ENCODE measurements around the gene EIF3B. TPM values are rescaled to one million over a fixed set of nuclear protein-coding genes. Genes with fewer than 3 reads are reported as not detected.
"Not testable (repeated sequence)": the region's sequence is repeated elsewhere in the genome, so short reads cannot be mapped to it uniquely, and the experiment has no call there.

The EIF3B gene
- total RNA-seq, result 239 and 257 TPM in 2 replicates

DNA sequence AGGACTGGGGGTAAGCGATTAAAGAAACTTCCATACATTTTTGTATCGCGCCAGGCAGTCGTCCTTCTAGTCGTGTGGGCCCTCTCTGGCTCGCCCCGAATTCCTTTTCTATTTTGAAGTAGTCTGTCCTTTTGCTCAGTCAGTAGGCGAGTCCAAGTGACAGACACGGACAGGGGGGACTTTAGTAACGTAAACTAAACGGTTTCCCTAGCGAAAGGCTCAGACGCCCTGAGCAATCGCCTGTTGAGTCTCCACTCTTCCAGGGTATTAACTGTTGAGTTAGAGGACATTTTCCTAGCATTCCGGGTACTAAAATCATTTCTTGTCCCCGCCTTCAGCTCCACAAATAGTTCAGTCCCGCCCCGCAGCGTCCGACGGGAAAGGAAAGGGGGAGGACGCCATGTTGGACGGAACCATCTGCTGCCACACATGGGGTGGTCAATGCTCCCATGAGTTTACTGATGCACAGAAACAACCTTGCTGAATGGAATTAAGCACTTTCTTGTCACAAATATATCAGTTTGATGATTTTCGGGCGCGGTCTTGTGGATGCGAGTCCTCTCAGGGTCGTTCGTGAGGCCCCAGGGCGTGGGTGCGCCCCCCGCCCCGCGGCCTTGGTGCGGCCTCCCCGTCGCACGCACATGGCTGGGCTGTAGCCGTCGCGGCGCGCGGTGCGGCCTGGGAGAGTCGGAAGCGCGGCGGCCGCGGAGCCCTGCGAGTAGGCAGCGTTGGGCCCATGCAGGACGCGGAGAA, at the start of gene EIF3B:
EIF3B (plus strand) TSS at position 642 of the 753 bp plus-strand sequence; CDS start at position 737, 95 bp downstream.
- DNase-seq (ENCODE audit: low read depth), result peak; percentile 73

DNA sequence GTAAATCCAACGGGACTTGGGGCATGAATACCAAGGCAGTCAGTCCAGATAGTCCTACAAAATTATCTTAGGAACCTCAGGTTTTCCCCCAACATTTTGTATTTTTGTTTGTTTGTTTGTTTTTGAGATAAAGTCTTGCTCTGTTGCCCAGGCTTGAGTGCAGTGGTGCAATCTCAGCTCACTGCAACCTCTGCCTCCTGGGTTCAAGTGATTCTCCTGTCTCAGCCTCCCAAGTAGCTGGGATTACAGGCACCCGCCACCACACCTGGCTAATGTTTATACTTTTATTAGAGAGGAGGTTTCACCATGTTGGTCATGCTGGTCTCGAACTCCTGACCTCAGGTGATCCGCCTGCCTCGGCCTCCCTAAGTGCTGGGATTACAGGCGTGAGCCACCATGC, 49.4 kb upstream of the EIF3B start:
- not testable (repeated sequence) for DNase-seq (ENCODE audit: low read depth)

- DNase-seq (ENCODE audit: low read depth), result no peak
Observed at GRCh38 chr7:2306688-2307087, 47.9 kb upstream of the EIF3B start.

DNA sequence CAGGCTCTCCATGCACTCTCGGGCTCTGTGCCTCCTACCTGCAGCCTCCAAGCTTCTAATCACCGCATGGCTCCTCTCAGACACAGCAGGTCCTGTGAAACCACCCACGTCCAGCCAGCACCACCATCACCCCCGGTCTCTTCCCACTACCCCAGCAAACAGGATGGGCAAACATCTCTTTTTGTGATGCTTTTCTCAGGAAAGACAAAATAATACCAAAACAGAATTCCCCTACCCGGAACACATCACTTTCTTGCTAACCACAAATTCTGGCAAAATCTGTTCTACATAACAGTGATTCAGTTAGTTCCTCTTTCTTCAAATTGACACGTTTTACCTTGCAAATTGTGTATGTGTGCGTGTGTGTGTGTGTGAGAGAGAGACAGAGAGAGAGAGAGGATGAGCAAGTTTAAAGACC, 46.9 kb upstream of the EIF3B start:
- no peak for DNase-seq (ENCODE audit: low read depth)

DNA sequence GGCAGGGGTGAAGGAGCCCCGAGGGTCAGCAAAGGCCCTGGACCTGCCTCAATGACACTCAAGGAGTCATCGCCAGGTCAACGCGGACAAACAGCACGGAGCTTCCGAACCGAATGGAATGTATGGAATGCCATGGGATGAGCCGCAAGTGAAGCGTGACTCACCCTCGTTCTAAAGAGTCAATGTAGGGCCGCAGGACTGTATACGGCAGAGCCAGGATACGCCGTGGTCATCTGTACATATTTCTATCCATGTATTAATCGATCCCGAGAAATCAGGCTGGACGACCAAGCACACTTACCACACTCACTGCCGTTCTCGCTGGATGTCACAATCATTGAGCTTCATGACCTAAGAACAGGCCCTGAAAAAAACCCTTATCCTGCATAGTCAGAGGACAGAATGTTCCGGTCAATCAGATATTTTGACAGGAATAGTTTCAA, 44.7 kb upstream of the EIF3B start:
- peak; percentile 76 for DNase-seq (ENCODE audit: low read depth)

DNA sequence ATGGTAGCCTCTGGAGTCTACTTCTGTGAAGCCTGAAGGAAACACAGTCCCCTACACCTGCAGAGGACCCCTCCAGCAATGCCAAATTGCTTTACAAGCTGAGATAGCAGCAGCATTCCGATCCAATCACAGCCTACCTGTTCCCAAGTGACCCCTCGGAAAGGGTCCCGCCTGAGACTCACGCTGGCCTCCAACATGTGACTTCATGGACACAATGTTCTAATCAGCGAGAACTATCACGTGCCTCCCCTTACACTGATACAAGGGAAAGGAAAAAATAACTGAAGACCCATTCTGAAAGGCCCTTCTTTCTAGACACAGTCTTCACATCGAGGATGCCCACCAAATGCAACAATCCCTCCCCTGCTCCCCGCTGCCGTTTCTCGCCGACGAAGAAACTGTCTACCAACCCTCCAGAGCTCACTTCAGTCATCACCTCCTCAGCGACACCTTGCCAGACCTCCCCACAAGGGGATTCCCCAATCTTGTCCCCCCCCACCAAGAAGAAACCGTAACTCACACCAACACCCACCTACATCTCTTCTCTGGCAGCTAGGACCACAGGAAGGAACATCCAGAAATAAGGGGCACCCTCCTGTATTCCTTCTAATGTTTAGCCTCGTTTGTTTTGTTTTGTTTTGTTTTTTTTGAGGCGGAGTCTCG, 42.2 kb upstream of the EIF3B start:
- DNase-seq (ENCODE audit: low read depth), result no peak

DNA sequence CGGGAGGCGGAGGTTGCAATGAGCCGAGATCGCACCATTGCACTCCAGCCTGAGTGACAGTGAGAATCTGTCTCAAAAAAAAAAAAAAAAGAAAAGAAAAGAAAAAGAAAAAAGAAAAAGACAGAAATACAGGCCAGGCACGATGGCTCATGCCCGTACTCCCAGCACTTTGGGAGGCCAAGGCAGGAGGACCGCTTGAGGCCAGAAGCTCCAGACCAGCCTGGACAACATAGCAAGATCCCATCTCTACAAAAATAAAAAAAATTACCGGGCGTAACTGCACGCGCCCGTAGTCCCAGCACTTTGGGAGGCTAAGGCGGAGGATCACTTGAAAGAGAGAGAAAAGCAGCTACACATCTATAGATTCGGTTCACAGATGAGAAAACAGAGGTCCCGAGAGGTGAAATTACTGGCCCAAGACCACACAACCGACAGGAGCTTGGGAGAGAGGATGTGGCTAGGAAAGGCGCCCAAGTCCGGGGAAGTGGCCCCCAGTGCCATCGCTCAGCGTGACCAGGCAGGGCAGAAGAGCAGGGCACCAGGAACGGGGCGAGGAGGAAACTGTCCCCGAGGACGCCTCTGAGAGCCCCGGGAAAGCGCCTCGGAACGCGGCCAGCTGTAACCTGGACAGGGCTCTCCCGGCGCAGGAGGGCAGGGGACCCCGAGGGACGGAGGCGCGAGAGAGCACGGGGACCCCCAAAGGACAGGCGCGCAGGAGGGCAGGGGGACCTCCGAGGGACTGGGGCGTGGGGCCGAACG, 41.0 kb upstream of the EIF3B start:
- DNase-seq (ENCODE audit: low read depth), result no peak

DNA sequence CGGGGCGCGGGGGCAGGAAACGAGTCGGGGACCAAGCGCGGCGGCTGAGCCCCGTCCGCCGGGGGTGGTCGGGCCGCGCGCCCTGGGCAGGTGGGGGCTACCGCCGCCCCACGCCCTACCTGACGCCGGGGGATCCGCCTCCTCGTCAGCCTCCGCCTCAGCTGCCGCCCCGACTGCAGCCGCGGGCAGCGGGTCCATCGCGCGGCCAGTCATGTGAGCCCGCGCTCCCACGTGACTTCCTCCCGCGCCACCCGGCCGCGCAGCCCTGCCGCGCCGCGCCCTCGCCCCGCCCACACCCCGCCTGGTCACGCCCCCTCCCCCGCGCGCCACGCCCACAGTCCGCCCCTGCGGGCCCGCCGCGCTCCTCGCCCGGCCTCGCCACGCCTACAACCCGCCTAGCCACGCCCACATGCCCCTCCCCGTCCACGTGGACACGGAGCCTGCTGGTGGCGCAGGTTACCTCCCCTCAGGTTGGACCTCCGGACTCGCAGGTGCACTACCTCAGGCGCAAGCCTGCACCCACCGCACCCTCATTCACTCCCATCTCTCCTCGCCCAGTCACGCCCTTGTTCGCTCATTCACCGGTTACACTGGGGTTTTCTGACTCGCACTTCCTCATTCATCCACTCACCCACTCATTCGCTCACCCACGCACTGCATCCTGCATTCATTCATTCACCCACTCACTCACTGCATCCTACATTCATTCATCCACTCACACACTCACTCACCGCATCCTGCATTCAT, 40.2 kb upstream of the EIF3B start, which contains the start of gene SNX8:
SNX8 (minus strand) TSS at position 233 of the 747 bp plus-strand sequence; CDS start at position 213, 20 bp downstream.
- peak; percentile 64 for DNase-seq (ENCODE audit: low read depth)

- not testable (repeated sequence) for DNase-seq (ENCODE audit: low read depth)
Observed at GRCh38 chr7:2314956-2315530, 39.6 kb upstream of the EIF3B start.

DNA sequence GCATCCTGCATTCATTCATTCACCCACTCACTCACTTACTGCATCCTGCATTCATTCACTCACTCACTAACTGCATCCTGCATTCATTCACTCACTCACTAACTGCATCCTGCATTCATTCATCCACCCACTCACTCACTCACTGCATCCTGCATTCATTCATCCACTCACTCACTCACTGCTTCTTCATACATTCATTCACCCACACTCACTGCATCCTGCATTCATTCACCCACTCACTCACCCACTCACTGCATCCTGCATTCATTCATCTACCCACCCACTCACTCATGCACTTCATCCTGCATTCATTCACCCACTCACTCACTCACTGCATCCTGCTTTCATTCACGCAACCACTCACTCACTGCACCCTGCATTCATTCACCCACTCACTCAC, 38.8 kb upstream of the EIF3B start:
- no peak for DNase-seq (ENCODE audit: low read depth)

DNA sequence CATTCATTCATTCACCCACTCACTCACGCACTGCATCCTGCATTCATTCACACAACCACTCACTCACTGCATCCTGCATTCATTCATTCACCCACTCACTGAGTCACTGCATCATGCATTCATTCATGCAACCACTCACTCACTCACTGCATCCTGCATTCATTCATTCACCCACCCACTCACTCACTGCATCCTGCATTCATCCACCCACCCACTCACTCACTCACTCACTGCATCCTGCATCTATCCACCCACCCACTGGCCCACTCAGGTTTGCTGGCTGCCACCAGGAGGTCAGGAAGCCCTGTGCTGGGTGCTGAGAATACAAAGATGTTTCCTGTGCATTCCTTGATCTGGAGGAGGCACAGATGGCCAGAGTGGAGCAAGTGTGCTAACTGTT, 38.0 kb upstream of the EIF3B start:
- DNase-seq (ENCODE audit: low read depth), result no peak

DNA sequence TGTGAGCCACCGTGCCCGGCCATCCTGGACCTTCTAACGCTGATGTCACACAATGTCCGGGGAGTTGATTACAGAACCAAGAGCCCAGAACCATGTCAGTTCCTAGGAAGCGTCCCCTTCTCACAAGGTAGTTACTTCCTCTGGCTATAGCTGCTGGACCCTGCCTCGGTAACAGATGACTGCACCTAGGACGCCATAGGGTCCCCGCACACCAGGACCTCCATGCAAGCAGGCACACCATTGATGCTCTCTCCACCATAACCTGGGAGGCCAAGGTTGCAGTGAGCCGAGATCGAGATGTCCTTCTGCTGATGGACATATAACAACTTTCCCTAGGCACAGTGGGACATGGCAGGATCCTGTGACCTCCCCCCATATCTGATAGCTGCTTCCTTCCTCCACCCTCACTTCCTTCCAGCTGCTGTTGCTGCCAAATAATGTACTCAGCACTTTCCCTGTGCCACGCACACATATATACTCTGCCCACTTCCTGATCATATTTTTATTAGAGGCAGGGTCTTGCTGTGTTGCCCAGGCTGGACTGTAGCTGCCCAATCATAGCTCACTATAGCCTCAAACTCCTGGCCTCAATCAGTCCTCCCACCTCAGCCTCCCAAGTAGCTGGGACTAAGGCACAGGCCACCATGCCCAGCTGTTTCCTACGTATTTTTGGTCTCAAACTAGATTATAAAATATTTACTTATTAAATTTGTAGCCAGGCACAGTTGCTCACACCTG, 36.9 kb upstream of the EIF3B start:
- no peak for DNase-seq (ENCODE audit: low read depth)

GRCh38 chr7:2321020-2321419, 33.6 kb upstream of the EIF3B start:
- DNase-seq (ENCODE audit: low read depth), result no peak

DNA sequence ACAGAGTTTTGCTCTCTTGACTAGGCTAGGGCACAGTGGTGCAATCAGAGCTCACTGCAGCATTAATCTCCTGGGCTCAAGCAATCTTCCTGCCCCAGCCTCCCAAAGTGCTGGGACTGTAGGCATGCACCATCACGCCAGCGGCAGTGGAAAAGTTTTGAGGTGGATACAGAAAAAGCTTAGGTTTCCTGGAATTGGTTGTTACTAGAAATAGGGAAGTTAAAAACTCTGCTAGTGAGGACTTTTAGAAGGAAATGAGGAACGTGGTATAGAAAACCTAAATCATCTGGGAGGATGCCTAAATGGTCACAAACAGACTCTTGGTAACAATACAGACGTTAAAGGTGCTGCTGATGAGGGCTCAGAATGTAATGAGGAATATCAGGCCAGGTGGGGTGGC, 29.5 kb upstream of the EIF3B start:
- no peak for DNase-seq (ENCODE audit: low read depth)

DNA sequence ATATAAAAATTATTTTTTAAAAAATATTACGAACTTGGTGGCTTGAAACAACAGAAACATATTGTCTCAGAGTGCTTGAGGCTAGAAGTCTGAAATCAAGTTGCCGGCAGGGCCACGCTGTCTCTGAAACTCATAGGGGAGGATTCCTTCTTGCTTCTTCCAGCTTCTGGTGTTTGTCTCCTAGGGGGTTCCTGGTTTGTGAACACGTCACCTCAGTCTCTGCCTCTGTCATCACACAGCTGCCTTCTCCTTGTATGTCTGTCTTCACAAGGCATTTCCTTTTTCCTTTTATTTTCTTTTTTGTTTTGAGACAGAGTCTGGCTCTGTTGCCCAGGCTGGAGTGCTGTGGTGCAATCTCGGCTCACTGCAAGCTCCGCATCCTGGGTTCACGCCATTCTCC, 27.7 kb upstream of the EIF3B start:
- no peak for DNase-seq (ENCODE audit: low read depth)

DNA sequence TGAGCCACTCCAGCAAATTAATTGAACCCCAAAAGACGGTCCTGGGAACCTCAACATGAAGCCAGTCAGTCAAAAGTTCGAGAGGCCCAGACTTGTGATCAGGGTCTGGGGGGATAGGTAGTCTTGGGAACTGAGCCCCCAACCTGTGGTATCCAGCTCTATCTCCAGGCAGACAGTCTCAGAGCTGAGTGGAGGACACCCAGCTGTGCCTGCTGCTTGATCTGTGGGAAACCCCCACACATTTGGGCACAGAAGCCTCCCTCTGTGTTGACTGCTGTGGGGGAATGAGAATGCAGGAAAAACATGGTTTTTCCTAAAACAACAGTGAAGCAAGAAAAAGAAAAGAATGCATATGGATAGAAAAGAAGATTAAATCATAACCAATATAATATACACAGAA, 24.1 kb upstream of the EIF3B start:
- DNase-seq (ENCODE audit: low read depth), result no peak

GRCh38 chr7:2331707-2332106, 22.9 kb upstream of the EIF3B start:
- no peak for DNase-seq (ENCODE audit: low read depth)

GRCh38 chr7:2332606-2333231, 21.9 kb upstream of the EIF3B start:
- DNase-seq (ENCODE audit: low read depth), result not testable (repeated sequence)

- no peak for DNase-seq (ENCODE audit: low read depth)
Observed at GRCh38 chr7:2336626-2337299, 17.9 kb upstream of the EIF3B start.

All from renal cortical epithelial cell (primary cell).